Measurements from ENCODE around the gene ACBD3. TPM values are rescaled to one million over a fixed set of nuclear protein-coding genes. Genes with fewer than 3 reads are reported as not detected.

Gene ACBD3
- total RNA-seq, 8 experiments from 2014 or later, result 30.9 to 79.1 (median 56.0) TPM

DNA sequence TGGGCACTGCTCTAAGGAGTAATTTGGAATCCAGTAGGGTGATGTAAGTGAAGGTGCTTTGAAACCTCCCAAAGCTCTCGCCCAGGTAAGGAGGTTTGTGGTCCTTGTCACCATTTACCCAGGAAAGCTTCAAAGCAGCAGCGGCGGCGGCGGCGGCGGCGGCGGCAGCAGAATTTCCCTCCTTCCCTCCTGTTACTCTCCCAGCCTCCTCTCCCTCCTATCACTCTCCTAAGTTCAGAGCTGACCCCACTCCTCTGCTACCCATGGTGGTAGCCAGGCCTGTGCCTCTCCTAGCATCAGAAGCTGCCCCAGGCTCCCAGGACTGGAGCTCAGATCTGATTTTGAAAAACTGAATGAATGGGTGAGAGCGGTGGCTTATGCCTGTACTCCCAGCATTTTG is 60.7 kb downstream of the ACBD3 start:
- WGBS, 10 experiments, result 84 to 100% (median 99%) methylated on average over 1 to 10 of the region's 10 CpGs; no CpG with 5 or more reads in 2 of the 10 experiments
- H3K27ac ChIP-seq, result no peak overlapping the region
- ATAC-seq (replicated peaks in 6 of 8), result no peak
- peaks cover 2 to 18% of the 10 kb centered on the region in 2 donors for H3K4me1 ChIP-seq (replicated peaks in 1 of 2)
- H3K4me3 ChIP-seq, result no peak overlapping the region
- in situ Hi-C loops (cut with MboI; ENCODE audit: low pct_unique_long_range_greater_than_20kb in 2 of 9, low sequenced_read_pairs in 9 of 9, unreplicated experiment in 9 of 9), result no loop called here

DNA sequence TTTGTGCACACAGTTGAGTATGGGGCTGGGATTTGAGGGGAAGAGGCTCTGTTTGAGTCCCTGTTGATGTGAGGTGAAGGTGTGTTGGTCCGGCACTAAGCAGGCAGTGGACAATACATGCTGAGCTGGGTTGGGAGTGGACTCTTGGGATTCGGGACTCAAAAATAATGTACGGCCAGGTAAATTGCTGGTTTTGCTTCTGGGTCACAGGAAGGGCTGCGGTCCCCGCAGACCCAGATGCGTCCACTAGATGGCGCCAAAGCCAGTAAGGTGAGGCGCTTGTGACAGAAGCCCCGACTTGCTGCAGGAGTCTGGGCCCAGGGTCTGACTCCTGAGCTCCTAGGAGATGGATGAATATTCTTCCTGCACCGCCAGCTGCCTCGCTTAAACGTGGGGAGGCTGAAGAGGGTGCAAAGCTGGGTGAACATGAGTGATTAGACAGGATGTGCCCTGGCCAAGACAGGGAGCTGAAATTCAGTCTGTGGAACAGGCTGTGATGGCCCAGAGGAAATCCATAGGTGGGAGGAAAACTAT is 61.4 kb downstream of the ACBD3 start:
- 0 to 7% (median 4%) methylated on average over 2 to 9 of the region's 12 CpGs; no CpG with 5 or more reads in 3 of the 10 experiments for WGBS, 10 experiments
- Histone ChIP-seq H3K4me1 (replicated peaks in 1 of 2) (peaks cover 2 to 19% of the 10 kb centered on the region in 2 donors), H3K4me3 (no peak overlapping the region), H3K27ac (no peak overlapping the region)
- ATAC-seq (replicated peaks in 6 of 8), result peak; percentile 3 to 62 (median 48)
- in situ Hi-C loops (cut with MboI; ENCODE audit: low pct_unique_long_range_greater_than_20kb in 2 of 9, low sequenced_read_pairs in 9 of 9, unreplicated experiment in 9 of 9), result no loop called here

DNA sequence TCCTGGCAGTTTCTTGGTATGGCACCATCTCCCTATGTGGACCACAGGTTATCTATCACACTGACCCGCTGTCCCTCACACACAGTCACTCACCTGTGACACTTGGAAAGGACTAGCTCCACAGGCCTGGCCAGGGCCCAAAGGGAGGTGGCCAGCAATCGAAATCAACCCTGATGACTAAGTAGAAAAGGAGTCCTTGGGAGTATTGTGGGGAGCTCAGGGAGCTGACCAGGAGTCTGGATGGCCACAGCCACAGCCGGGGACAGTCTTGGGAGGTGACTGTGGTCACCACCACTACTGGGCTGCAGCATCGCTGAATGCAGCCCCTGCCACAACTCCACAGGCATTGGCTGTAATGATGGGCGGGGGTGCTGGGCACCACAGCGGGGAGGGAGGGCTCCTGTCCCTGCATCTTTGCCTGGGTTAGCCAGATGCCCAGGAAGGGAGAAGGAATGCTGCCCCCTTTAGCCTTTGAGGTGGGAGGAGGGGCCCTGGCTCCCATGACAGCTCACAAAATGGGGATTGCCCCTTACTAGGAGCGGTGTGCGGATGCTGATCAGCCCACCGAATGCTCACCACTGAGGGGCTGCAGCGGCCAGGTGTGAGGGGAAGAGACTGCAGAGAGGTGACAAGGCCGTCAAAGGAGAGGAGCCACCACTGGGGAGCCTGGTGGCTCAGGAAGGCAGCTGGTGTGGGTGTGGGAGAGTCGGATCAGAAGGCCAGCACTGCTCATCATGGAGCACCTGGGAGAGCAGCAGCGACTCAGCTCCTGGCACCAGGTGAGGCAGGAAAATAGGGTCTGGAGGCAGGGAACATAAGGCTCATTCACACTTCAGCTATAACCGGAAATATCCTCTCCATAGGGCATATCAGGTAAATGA is 62.7 kb downstream of the ACBD3 start:
- peak in 1 of 8 experiments; percentile 1 for ATAC-seq (replicated peaks in 6 of 8)
- WGBS, 10 experiments, result 80 to 92% (median 87%) methylated on average over 1 to 12 of the region's 14 CpGs; no CpG with 5 or more reads in 3 of the 10 experiments
- in situ Hi-C loops (cut with MboI; ENCODE audit: low pct_unique_long_range_greater_than_20kb in 2 of 9, low sequenced_read_pairs in 9 of 9, unreplicated experiment in 9 of 9), result no loop called here
- Histone ChIP-seq H3K4me3 (no peak overlapping the region), H3K4me1 (replicated peaks in 1 of 2) (peaks cover 2 to 20% of the 10 kb centered on the region in 2 donors), H3K27ac (no peak overlapping the region)

DNA sequence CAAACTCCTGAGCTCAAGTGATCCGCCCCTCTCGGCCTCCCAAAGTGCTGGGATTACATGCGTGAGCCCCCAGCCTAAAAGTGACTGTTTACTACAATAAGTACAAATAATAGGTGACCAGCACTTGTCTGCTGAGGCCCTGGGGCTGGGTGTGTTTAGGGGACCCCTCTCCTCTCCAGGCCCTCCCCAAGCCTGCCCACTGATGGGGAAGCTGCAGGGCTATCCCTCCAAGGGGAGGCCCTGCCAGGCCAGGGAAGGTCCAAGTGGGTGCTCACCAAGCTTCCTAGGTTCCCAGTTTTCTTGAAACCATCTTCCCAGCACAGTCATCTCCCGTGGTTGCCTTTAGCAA is 63.4 kb downstream of the ACBD3 start:
- H3K4me3 ChIP-seq, result no peak overlapping the region
- ATAC-seq (replicated peaks in 6 of 8), result no peak
- 83 to 100% (median 91%) methylated on average over 2 to 4 of the region's 4 CpGs; no CpG with 5 or more reads in 5 of the 10 experiments for WGBS, 10 experiments
- in situ Hi-C loops (cut with MboI; ENCODE audit: low pct_unique_long_range_greater_than_20kb in 2 of 9, low sequenced_read_pairs in 9 of 9, unreplicated experiment in 9 of 9), result no loop called here
- H3K27ac ChIP-seq, result no peak overlapping the region
- H3K4me1 ChIP-seq (replicated peaks in 1 of 2), result peaks cover 6 to 25% of the 10 kb centered on the region in 2 donors

DNA sequence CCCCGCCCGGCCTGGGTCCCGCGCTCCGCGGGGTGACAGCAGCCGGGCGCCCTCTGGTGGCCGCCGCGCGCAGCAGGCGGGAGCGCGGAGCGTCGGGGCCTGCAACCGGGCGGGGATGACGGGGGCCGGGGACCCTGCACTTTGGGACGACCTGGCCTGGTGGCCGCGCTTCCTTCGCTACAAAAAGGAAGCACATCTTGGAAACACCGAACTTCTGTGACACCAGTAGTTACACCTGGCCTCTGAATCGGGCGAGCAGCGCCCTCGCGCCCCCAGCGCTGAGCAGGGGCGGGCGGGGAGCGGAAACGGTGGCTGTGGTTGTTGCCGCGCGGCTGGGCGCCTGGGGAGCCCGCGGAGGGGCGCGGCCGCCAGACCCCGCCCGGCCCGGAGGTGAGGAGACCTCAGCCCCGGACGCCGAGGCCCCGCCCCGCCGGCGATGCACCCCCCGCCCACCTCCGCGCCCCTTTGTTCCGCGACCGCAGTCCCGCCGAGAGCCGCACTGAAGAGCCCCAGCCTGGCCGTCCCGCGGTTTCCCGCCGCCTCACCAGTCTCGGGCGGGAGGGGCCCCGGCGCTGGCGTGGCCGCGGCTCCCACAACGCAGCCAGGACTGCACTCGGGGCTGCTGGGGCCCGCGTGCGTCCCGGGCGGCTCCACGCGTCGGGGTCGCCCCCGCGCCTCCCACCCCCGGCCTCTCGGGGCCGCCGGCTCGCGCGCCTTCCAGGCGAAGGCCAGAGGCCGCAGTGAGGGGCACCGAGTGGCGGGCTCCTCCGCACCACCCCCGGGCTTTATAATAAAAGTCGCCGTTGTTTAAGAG is 64.7 kb downstream of the ACBD3 start:
- peak overlapping the region; percentile 44 to 84 (median 56) for H3K4me3 ChIP-seq
- 0 to 5% methylated on average over 1 to 7 of the region's 104 CpGs; no CpG with 5 or more reads in 8 of the 10 experiments for WGBS, 10 experiments
- in situ Hi-C loops (cut with MboI; ENCODE audit: low pct_unique_long_range_greater_than_20kb in 2 of 9, low sequenced_read_pairs in 9 of 9, unreplicated experiment in 9 of 9), result no loop called here
- peak; percentile 70 to 85 (median 76) for ATAC-seq (replicated peaks in 6 of 8)
- H3K4me1 ChIP-seq (replicated peaks in 1 of 2), result peaks cover 6 to 20% of the 10 kb centered on the region in 2 donors
- peak overlapping the region; percentile 40 to 64 for H3K27ac ChIP-seq

DNA sequence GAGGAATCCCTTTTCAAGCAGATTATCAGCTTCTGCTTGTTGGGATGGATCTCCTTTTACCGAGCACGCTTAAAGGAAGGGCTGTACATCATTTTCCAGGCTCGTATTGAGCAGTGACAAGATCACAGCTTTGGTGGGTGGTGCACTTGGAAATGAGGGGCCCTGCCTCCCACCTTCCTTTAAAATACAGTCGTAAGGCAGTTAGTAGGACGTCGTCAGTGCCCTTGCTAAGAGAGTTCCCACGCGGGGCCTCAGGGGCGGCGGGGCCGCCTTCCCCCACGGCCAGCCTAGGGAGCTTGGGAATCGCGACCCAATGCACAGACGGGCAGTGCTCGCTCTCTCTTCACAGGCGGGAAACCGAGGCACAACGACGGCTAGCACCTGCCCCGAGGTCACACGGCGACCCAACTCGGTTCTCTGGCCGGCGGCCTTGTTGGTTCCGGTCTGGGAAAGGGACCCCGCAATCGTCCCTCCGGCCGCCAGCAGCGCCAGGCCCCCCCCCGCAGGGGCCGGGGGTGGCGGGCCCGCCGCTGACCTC is 65.4 kb downstream of the ACBD3 start:
- in situ Hi-C loops (cut with MboI; ENCODE audit: low pct_unique_long_range_greater_than_20kb in 2 of 9, low sequenced_read_pairs in 9 of 9, unreplicated experiment in 9 of 9), result no loop called here
- Histone ChIP-seq H3K4me1 (replicated peaks in 1 of 2) (peaks cover 6 to 20% of the 10 kb centered on the region in 2 donors), H3K27ac (peak overlapping the region in 1 of 2 donors; percentile 64), H3K4me3 (peak overlapping the region; percentile 44 to 84 (median 56))
- WGBS, 10 experiments, result 0 to 100% (median 33%) methylated on average over 1 to 10 of the region's 37 CpGs; no CpG with 5 or more reads in 4 of the 10 experiments
- ATAC-seq (replicated peaks in 6 of 8), result peak in 3 of 8 experiments; percentile 0 to 3 (median 0)

DNA sequence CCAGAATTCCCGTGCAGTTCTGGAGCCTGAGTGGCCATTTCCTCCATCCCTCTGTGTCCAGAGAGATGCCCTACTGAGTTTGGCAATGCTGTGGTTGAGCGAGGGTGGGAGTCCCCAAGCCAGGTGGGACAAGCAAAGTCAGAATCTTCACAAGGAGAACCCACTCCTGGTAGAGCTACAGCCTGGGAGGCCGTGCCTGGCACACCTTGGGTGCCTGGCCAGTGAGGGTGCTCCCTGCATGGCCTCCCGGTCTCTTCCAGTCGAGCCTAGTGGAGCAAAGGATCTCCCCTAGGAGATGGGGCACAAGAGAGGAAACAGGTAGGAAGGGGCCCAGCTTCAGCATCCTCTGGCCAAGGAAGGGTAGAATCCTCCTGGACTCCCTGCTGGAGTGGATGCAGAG is 66.1 kb downstream of the ACBD3 start:
- in situ Hi-C loops (cut with MboI; ENCODE audit: low pct_unique_long_range_greater_than_20kb in 2 of 9, low sequenced_read_pairs in 9 of 9, unreplicated experiment in 9 of 9), result no loop called here
- Histone ChIP-seq H3K27ac (no peak overlapping the region), H3K4me3 (no peak overlapping the region), H3K4me1 (replicated peaks in 1 of 2) (peaks cover 5 to 18% of the 10 kb centered on the region in 2 donors)
- no peak for ATAC-seq (replicated peaks in 6 of 8)
- WGBS, 10 experiments, result 63 to 95% (median 89%) methylated on average over 2 to 5 of the region's 5 CpGs; no CpG with 5 or more reads in 5 of the 10 experiments

DNA sequence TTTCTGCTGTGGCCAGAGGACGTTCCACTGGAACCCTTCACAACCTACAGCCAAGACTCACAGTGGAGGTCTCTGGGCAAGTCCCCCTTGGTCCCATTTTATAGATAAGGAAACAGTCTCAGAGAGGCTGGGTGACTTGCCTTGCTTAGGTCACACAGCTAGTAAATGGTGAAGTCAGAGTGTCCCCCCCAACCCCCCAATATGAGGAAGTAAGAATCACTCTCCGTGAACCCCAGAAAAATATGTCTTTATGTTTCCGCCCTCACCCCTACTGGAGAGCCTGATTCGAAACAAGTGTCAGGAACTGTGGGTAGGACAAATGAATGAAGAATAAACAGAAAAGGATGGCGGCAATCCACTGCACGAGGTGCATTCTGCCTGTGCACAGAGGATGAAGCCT is 67.4 kb downstream of the ACBD3 start:
- no peak overlapping the region for H3K4me3 ChIP-seq
- peaks cover 4 to 16% of the 10 kb centered on the region in 2 donors for H3K4me1 ChIP-seq (replicated peaks in 1 of 2)
- whole genome bisulfite sequencing, 10 experiments, result 55 to 100% (median 80%) methylated on average over 1 to 6 of the region's 6 CpGs; no CpG with 5 or more reads in 3 of the 10 experiments
- H3K27ac ChIP-seq, result no peak overlapping the region
- in situ Hi-C loops (cut with MboI; ENCODE audit: low pct_unique_long_range_greater_than_20kb in 2 of 9, low sequenced_read_pairs in 9 of 9, unreplicated experiment in 9 of 9), result no loop called here
- no peak for ATAC-seq (replicated peaks in 6 of 8)

DNA sequence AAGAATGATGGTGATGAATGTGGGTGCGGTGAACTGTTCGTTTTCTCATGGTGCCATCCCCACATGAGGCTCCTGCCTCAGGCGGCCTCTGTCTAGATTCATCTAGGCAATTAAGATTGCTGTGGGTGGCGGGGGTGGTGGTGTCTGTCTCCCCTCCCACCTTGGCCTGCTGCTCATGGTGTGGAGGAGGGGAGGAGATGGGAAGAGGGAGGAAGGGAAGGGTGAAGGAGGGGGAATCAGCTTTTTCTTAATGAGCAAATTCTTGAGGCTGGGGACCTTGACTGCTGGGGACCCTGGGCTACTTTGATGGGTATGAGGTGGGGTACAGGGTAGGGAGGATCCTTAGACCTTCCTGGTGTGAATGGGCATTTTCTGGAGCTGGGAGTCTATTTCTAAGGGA is 68.2 kb downstream of the ACBD3 start:
- no peak for ATAC-seq (replicated peaks in 6 of 8)
- Histone ChIP-seq H3K4me3 (no peak overlapping the region), H3K27ac (no peak overlapping the region), H3K4me1 (replicated peaks in 1 of 2) (peaks cover 4 to 16% of the 10 kb centered on the region in 2 donors)
- WGBS, 10 experiments, result 50 to 75% (median 58%) methylated on average over 2 to 4 of the region's 4 CpGs; no CpG with 5 or more reads in 7 of the 10 experiments
- in situ Hi-C loops (cut with MboI; ENCODE audit: low pct_unique_long_range_greater_than_20kb in 2 of 9, low sequenced_read_pairs in 9 of 9, unreplicated experiment in 9 of 9), result no loop called here

DNA sequence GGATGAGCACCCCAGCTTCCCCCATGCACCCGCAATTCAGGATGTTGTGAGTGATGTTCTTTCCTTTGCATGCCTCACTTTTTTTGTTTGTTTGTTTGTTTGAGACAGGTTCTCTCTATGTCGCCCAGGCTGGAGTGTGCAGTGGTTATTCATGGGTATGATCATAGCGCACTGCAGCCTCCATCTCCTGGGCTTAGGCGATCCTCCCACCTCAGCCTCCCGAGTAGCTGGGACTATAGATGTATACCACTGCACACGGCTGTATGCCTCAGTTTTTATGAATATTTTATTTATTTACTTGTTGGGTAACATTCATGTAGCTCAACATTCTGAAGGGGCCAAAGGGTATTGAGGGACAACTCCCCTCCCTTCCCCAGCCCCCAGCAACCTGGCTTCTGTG is 69.2 kb downstream of the ACBD3 start:
- Histone ChIP-seq H3K27ac (no peak overlapping the region), H3K4me3 (no peak overlapping the region), H3K4me1 (replicated peaks in 1 of 2) (peaks cover 9 to 22% of the 10 kb centered on the region in 2 donors)
- 50 to 98% (median 94%) methylated on average over 1 to 6 of the region's 6 CpGs; no CpG with 5 or more reads in 3 of the 10 experiments for WGBS, 10 experiments
- in situ Hi-C loops (cut with MboI; ENCODE audit: low pct_unique_long_range_greater_than_20kb in 2 of 9, low sequenced_read_pairs in 9 of 9, unreplicated experiment in 9 of 9), result no loop called here
- ATAC-seq (replicated peaks in 6 of 8), result no peak

DNA sequence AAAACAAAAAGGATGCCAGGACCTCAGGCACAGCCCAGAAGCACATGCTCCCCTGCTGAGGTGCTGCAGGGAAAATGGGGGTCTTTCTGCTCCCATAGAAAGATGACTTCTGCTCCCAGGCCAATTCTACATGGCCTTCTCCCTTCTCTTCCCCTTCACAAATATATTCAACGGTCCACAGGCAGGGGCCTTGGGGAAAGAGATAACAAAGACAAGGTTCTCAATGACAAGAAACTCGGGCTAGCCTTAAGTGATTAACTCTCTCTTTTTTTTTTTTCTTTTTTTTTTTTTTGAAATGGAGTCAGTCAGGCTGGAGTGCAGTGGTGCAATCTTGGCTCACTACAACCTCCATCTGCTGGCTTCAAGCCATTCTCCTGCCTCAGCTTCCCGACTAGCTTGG is 69.9 kb downstream of the ACBD3 start:
- no peak overlapping the region for H3K4me3 ChIP-seq
- in situ Hi-C loops (cut with MboI; ENCODE audit: low pct_unique_long_range_greater_than_20kb in 2 of 9, low sequenced_read_pairs in 9 of 9, unreplicated experiment in 9 of 9), result no loop called here
- no peak overlapping the region for H3K27ac ChIP-seq
- peaks cover 16 to 28% of the 10 kb centered on the region in 2 donors for H3K4me1 ChIP-seq (replicated peaks in 1 of 2)
- 17 to 90% (median 67%) methylated on average over 1 to 3 of the region's 3 CpGs; no CpG with 5 or more reads in 2 of the 10 experiments for WGBS, 10 experiments
- ATAC-seq (replicated peaks in 6 of 8), result no peak

DNA sequence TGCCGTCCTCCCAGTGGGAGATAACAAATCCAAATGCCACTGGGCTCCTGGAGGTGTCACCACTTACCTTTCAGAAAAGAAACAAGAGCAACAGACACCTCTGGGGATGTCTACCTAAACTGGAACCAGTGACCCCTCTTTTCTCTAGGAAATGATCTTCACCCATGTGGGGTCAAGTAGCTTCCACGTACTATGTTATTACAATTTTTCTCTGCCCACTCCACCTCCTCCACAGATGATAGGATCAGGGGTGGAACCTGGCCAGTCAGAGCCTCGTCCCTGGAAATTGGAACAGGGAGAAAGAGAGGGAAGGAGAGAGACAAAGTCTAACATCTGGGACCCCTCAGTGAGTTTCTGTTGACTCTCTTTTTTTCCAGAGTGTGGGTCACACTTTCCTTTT is 73.9 kb downstream of the ACBD3 start:
- 79 to 90% (median 86%) methylated on average over 2 to 3 of the region's 3 CpGs; no CpG with 5 or more reads in 2 of the 10 experiments for WGBS, 10 experiments
- no peak overlapping the region for H3K4me3 ChIP-seq

More for the DNA sequence above, 73.9 kb downstream of the ACBD3 start:
- peaks cover 27 to 30% of the 10 kb centered on the region in 2 donors for H3K4me1 ChIP-seq (replicated peaks in 1 of 2)
- in situ Hi-C loops (cut with MboI; ENCODE audit: low pct_unique_long_range_greater_than_20kb in 2 of 9, low sequenced_read_pairs in 9 of 9, unreplicated experiment in 9 of 9), result no loop called here
- ATAC-seq (replicated peaks in 6 of 8), result no peak
- no peak overlapping the region for H3K27ac ChIP-seq

All from motor neuron (in vitro differentiated cells).